GM06990 (cell line): ENCODE measurements around the gene ANOS1.

ENCODE experiments used
- DNase-seq: peaks from one replicate; pipeline ENCODE4 v3.0.0-alpha.2; 2011; ENCODE audit not compliant: insufficient read length; ENCODE audit errors: extremely low read depth
- H3K27me3 ChIP-seq: replicated peaks from 2 replicates; pipeline ENCODE4 v1.6.0; 2011; ENCODE audit warnings: low read length; ENCODE audit not compliant: control insufficient read depth, insufficient read depth
- H3K36me3 ChIP-seq: 2 replicates; pipeline ENCODE4 v1.5.1; 2011; ENCODE audit warnings: low read length; ENCODE audit not compliant: control insufficient read depth, insufficient read depth
- H3K4me3 ChIP-seq: replicated peaks from 2 replicates; pipeline ENCODE4 v1.5.1; 2011; ENCODE audit warnings: low read depth, mild to moderate bottlenecking, control low read depth, low read length
- TF ChIP-seq, protein P1 (sequence below): IDR thresholded peaks from 2 replicates; pipeline ENCODE4 v1.5.1; 2011; ENCODE audit warnings: low read length, control low read depth, mild to moderate bottlenecking, inconsistent platforms; ENCODE audit not compliant: insufficient read depth, poor library complexity, severe bottlenecking

ANOS1 gene

DNA sequence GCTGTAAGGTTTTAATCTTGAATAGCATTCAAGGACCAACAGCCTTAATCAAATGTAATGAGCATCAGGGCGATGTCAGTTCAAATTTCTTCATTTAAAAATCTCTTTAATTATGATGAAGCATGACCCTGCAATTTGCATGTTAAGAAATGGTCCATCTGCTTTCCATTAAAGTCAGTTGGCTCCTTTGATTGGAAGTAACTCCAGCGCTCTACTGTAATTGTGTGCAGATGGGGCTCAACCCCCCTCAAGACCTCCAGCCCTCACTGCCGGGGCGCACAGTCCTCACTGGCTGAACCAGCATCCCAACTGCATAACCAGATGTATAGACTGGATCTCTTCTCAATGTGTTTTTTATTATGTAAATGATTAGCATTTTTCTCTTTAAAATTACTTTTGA, 140.4 kb downstream of the ANOS1 start:
- TF ChIP-seq, protein P1, sequence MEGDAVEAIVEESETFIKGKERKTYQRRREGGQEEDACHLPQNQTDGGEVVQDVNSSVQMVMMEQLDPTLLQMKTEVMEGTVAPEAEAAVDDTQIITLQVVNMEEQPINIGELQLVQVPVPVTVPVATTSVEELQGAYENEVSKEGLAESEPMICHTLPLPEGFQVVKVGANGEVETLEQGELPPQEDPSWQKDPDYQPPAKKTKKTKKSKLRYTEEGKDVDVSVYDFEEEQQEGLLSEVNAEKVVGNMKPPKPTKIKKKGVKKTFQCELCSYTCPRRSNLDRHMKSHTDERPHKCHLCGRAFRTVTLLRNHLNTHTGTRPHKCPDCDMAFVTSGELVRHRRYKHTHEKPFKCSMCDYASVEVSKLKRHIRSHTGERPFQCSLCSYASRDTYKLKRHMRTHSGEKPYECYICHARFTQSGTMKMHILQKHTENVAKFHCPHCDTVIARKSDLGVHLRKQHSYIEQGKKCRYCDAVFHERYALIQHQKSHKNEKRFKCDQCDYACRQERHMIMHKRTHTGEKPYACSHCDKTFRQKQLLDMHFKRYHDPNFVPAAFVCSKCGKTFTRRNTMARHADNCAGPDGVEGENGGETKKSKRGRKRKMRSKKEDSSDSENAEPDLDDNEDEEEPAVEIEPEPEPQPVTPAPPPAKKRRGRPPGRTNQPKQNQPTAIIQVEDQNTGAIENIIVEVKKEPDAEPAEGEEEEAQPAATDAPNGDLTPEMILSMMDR: no peak
- no peak for DNase-seq
- no peaks in the 10 kb centered on the region for H3K36me3 ChIP-seq
- no peaks in the 10 kb centered on the region for H3K27me3 ChIP-seq
- H3K4me3 ChIP-seq: no peak overlapping the region

DNA sequence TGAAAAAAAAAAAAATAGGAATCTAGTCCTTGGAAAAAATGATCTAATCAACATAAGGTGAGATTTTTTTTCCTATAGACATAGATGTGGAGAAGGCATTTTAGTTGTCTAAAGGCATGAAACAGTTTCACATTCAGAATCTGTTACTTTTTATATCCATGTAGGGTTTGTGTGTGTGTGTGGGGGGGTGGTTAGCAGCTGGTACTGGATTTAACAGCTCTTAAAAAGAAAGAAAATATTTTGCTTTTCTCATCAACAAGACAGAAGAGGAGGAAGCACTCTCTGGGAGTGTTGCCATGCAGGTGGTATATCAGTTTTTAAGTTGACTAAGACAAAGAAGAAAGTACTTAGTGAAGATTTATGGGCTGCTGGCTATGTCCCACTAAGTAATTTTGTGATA, 145.0 kb downstream of the ANOS1 start:
- DNase-seq: no peak
- Histone ChIP-seq H3K36me3 (no peaks in the 10 kb centered on the region), H3K4me3 (no peak overlapping the region), H3K27me3 (no peaks in the 10 kb centered on the region)
- TF ChIP-seq, protein P1: no peak

DNA sequence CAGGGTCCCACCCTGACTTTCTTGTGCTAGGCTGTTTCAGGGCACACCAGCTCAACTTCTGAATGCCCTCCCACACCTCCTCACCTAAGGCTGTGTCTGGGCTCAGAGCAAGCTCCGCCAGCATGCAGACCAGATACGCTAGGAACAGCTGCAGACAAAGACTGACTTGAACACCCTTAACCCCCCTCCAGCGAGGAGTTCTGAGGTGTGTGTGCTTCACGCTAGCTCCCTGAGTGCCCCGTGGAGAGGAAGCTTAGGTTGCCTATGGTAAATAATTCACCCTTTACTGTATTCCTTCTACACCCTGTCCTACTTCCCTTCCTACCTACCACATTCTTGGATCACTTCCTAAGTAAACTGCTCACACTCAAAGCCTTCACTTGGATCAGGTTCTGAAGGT, 152.3 kb downstream of the ANOS1 start:
- TF ChIP-seq, protein P1: no peak
- H3K27me3 ChIP-seq: no peaks in the 10 kb centered on the region
- H3K36me3 ChIP-seq: no peaks in the 10 kb centered on the region
- DNase-seq: no peak
- no peak overlapping the region for H3K4me3 ChIP-seq

DNA sequence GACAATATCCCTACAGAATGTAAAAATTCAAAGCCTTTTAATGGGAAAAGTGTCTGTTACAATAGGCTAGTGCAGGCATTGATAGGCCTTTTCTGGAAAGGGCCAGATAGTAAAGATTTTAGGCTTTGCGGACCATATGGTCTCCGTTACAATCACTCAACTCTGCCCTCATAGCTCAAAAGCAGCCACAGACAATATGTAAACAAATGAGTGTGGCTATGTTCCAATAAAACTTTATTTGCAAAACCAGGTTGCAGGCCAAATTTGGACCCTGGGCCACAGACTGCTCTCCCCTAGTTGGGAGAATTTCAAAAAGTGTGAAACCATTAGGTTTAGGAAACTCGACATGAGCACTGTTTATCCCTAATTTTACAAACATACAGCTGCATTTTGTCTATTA, 155.1 kb downstream of the ANOS1 start:
- no peak for DNase-seq
- TF ChIP-seq, protein P1: no peak
- H3K36me3 ChIP-seq: no peaks in the 10 kb centered on the region
- H3K27me3 ChIP-seq: no peaks in the 10 kb centered on the region
- no peak overlapping the region for H3K4me3 ChIP-seq

DNA sequence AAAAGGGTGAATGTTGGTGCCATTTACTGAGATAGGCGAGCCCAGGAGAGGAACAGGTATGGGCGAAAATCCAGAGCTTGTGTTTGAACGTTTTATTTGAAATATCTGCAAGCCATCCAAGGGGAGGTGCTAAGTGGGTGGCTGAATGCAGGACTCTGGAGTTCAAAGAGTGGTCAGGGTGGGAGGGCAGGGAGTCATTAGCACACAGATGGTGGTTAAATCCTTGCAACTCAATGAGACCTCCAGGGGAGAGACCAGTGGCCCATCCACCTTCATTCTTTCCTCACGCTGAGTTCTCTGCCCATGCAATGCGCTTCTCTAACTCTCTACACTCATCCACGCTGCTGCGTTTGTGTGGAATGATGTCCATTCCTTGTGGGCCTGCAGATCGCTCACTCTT, 166.2 kb downstream of the ANOS1 start:
- TF ChIP-seq, protein P1: no peak

DNA sequence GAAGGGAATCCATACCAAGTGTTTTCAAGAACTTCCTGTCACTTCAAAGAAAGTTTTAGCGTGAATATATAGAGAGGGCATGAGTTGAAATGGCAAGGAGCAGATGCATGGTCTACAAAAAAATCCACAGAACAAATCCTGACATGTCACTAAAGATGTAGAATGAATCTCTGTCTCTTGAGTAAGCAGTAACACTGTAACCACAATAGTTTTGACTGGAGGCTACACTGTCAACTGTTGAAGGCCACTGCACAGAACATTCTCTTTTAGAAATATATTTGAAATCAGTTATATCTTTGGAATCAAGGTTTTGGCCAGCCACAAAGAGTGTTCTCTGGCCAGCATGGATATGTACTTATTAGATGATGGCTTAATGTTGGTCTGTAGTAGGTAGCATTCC, 183.5 kb downstream of the ANOS1 start:
- Histone ChIP-seq H3K27me3 (no peaks in the 10 kb centered on the region), H3K4me3 (no peak overlapping the region), H3K36me3 (no peaks in the 10 kb centered on the region)
- TF ChIP-seq, protein P1: no peak
- DNase-seq: no peak

More for the DNA sequence above, 166.2 kb downstream of the ANOS1 start:
- Histone ChIP-seq H3K27me3 (no peaks in the 10 kb centered on the region), H3K4me3 (no peak overlapping the region), H3K36me3 (no peaks in the 10 kb centered on the region)
- DNase-seq: no peak
